GM13976 (cell line): ENCODE results near the gene C16orf92.
"Not testable (repeated sequence)": the region's sequence is repeated elsewhere in the genome, so short reads cannot be mapped to it uniquely, and the experiment has no call there.

Experiments used
- DNase-seq: peaks from one replicate; pipeline ENCODE4 v3.0.0; 2012; ENCODE audit warnings: low spot score
- CTCF ChIP-seq: IDR thresholded peaks from 2 replicates; pipeline ENCODE4 v1.5.1; 2012; ENCODE audit warnings: borderline replicate concordance, mild to moderate bottlenecking; ENCODE audit not compliant: insufficient read depth; ENCODE audit errors: extremely low read depth, missing control alignments, control extremely low read depth
- in situ Hi-C: fragments of 300-500 bp; cut with MboI; formaldehyde crosslinking; loops from one replicate; pipeline ENCODE4 v1.12.0; 2022; ENCODE audit warnings: low sequenced_read_pairs, mixed read lengths, inconsistent platforms; ENCODE audit not compliant: unreplicated experiment

The C16orf92 gene

GRCh38 chr16:30033270-30033669 is 10.3 kb downstream of the C16orf92 start:
- in situ Hi-C loops: no loop called here
- DNase-seq: no peak
- no peak for TF ChIP-seq CTCF

DNA sequence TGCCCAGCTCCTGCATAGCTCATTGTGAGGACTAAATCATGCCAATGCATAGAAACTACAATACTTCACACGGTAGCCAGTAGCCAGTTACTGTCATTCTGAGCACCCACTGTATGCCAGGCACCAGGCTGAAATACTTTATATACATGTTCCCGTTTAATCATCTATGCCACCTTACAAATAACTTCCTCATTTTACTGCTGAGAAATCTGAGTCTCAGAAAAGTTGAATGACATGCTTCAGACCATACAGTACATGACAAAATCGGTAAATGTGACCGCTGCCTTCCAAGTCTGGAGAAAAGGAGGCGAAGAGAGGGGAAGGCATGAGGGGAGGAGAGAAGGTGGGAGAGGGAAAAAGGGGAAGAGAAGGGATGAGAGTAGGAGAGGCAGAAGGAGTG is 17.2 kb downstream of the C16orf92 start:
- DNase-seq: no peak
- in situ Hi-C loops: no loop called here
- no peak for TF ChIP-seq CTCF

DNA sequence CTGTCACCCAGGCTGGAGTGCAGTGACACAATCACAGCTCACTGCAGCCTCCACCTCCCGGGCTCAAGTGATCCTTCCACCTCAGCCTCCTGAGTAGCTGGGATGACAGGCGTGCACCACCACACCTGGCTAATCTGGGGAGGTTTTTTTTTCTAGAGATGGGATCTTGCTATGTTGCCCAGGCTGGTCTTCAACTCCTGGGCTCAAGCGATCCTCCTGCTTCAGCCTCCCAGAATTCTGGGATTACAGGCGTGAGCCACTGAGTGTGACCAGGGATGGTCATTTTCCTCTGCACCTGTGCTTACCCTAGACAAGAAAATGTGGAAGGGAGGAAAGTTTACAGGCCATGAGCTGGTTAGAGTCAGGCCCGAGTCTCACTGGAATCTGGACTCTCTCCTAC is 17.7 kb downstream of the C16orf92 start:
- in situ Hi-C loops, DNase-seq: not testable (repeated sequence)

GRCh38 chr16:30041841-30042240 is 18.8 kb downstream of the C16orf92 start:
- no peak for TF ChIP-seq CTCF
- in situ Hi-C loops: no loop called here
- DNase-seq: no peak

GRCh38 chr16:30046178-30046577 is 23.2 kb downstream of the C16orf92 start:
- no peak for TF ChIP-seq CTCF
- in situ Hi-C loops: no loop called here
- DNase-seq: no peak

DNA sequence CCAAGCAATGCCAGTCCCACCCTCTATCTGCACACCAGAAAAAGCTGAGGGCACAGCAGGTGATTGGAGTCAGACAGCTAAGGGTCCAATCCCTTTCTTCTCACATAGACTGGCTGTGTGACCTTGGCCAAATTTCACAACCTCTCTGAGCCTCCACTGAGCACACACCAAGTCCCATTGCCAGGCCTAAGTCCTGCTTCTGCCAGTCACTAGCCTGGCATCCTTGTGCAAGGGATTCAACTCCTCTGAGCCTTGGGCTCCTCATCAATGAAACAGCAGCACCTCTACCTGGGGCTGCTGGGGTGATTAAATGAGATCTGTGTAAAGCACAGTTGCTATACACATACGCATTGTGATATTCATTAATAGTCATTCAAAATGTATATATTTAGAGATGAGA is 23.6 kb downstream of the C16orf92 start:
- TF ChIP-seq CTCF: no peak
- in situ Hi-C loops: no loop called here
- DNase-seq: no peak

DNA sequence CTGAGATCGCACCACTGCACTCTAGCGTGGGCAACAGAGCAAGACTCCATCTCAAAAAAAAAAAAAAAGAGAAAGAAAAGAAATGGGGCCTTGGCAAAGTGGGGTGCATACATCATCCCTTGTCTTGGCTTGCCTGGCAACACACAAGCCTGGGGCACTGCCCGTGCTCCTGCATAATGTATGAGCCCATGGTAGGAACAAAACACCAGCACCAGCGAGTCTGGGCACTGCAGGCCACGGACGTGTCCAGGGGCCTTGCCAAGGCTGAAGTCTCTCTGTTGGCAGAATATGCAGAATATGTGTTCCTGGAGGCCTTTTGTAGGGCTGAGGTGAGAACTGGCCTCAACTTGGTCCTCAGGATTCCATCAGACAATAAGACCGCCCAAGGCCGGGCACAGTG is 26.9 kb downstream of the C16orf92 start:
- no peak for TF ChIP-seq CTCF
- no peak for DNase-seq
- in situ Hi-C loops: no loop called here

DNA sequence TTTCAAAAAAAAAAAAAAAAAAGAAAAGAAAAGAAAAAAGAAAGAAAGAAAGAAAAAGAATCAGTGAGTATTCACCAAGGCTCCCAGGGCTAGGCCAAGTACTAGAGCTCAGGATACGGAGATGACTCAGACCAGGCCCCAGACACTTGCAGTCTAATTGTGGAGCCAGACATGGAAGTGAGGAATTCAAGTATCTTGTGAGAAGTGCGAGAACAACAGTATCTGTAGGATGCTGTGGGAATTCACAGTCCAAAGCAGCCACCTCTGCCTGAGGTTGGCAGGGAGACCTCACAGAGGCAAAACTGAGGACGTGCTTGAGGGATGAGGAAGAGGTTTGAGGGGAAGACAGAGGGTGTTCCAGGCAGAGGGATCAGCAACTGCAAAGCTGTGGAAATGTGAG is 28.5 kb downstream of the C16orf92 start:
- no peak for TF ChIP-seq CTCF
- in situ Hi-C loops: no loop called here
- DNase-seq: no peak
